PC-9 (cell line): ENCODE data around the gene GPR183.

Source experiments
- CTCF ChIP-seq: fragments of 200-600 bp; sonication (generic); conservative IDR thresholded peaks from 2 replicates; pipeline ENCODE4 v1.6.1; 2017; ENCODE audit warnings: mixed run types, antibody characterized with exemption, mild to moderate bottlenecking, moderate library complexity
- EZH2 ChIP-seq: fragments of 200-600 bp; sonication (generic); IDR thresholded peaks from 2 replicates; pipeline ENCODE4 v1.8.0; 2017; ENCODE audit warnings: antibody characterized with exemption, low read depth

- TF ChIP-seq CTCF (no peak), EZH2 (no peak)
Observed at GRCh38 chr13:99278843-99279242, 28.4 kb downstream of the GPR183 start.
